HG02970 (cell line): ENCODE data around the gene SLC11A2.
"Not testable (repeated sequence)": the region's sequence is repeated elsewhere in the genome, so short reads cannot be mapped to it uniquely, and the experiment has no call there.

Source experiments
- ATAC-seq: cut with Tn5 transposase; IDR thresholded peaks from one replicate; pipeline ENCODE4 v1.9.1; 2021; ENCODE audit warnings: mild to moderate bottlenecking, moderate library complexity, moderate number of reproducible peaks; ENCODE audit not compliant: unreplicated experiment, low FRiP score

SLC11A2 gene

DNA sequence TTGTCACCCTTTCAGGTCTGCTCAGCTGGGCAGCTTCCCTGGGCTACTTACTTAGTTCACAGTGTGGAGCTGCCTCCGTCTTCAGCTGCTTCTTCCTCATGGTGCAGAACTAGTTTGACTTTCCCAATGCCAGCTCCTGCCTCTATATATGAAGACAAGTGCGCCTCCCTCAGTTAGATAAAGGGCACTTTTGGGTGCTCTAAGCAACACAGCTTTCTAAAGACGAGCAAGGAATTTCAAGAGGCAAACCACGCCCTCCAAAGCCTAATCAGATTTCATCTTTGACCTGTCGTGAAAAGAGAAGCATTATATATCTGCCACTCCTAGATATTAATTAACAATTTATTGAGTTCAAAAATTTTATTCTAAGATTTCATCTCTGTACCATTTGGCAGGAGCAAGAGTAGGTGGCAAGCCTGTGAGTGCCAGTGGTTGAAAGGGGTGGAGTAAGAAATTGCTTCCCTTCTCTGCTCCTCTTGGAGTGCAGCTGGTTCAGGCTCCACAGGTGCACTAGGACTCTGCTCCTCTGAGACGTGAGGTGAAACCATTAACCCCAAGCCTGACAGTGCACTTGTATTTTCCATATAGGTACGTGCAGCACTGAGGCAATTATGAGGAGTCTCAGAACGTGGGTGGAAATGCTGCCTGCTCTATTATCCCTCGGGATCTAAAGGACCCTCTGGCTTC is 2.1 kb upstream of the SLC11A2 start:
- ATAC-seq, result no peak

DNA sequence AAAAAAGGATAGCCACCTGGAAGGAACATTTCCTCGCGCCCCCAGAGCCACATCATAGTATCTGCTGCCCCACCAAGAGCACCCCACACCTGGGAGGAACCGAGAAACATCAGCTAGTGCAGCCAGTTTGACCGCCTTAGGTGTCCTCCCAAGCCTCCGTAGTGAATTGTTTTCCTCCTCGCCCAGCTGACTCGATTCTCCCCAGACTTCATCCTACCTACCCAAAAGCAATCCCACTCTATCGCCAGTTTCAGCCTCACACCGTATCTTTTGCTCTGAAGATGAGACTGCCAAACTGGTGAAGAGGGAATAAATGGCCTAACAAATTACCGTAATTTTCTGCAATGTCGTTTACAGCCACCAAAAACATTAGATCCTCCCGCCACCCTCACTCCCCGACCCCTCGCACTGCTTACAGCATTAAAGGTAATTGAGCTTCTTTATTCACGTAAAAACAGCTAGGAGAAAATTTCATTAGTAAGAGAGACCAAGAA is 1.2 kb upstream of the SLC11A2 start:
- ATAC-seq, result no peak

DNA sequence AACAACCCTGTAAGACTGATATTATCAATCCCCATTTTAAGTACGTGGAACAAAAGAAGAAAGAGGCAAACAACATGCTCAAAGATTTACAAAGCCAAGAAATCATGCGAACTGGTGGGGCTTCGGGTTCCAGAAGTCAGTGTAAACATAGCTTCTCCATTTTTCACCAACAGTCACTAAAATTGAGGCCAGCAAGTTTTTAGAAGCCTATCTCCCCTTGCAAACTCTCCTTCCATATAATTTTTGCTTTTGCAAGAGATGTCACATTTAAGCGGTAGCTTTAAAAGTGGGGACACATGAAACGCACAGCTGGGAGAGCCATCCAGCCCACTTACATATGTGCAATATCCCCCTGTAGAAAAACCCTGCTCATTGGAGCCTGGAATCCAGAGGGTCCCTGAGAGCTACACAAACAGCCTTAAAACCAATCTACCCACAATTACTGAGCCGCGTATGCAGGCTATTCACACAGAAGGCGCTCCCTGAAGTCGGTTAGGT is 797 bp downstream of the SLC11A2 start:
- ATAC-seq, result no peak

DNA sequence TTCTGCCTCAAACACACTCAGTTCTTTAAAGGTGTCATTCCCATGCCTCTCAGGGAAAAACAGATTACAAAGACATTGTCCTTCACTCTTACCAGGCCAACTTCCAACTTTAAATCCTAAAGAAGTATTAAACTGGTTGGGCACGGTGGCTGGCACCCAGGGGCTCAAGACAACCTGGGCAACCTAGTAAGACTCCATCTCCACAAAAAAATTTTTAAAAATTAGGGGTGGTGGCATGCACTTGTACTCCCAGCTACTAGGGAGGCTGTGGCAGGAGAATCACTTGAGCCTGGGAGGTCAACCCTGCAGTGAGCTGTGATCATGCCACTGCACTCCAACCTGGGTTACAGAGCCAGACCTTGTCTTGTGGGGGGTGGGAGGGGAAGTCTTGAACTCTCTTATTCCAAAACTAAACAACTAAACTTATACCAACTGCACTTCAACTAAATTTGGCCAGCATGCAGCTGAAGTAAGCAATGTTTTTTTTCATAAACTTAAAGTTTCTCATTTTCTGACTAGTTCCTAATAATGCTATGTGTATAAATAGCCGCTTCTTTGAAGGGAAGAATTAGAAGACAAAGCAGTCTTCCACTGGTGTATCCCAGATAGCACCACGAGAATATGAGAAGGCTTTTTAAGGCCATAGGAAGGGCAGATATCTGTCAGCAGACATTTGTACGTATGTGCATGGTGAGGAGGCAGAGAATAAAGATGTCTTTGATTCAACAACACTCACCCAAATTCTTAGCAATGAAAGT is 2.4 kb downstream of the SLC11A2 start:
- ATAC-seq, result no peak

DNA sequence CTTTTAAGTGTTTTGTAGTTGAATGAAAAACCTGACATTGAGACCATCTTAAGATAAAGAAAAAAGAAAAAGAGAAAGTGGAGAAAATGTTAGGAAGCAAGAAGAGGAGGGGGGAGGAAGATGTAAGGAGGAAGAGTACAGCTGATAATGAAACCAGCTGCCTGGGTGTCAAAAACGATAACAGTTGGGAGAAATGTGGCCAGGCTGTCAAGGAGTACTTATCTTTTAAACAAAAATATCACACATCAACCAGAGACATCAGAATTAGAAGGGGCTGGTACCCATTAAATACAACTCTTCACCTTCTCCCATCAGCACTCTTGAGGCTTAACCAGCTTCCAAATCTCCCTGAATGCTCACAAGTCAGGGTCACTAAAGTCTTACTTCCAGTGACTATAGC is 4.5 kb downstream of the SLC11A2 start:
- ATAC-seq, result no peak

DNA sequence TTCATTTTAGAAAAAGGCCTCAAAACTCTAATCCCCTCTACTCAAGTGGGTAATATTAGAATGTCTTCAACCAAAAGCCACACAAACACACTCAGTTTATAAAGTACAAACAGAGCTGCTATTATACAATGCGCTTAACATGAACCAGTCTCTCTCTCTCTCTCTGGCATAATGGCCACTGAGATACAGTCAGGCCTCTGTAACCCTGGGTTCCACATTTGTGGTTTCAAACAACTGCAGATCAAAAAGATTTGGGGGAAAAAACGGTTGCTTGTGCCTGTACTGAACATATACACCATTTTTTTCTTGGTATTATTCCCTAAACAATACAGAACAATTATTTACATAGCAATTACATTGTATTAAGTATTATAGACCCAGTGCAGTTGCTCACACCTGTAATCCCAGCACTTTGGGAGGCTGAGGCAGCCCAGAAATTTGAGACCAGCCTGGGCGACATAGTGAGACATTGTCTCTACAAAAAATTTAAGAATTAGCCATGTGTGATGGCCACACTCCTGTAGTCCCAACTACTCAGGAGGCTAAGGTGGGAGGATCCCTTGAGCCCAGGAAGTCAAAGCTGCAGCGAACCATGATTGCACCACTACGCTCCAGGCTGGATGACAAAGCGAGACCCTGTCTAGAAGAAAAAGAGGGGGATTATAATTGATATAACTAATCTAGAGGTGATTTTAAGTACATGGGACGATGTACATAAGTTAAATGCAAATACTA is 5.6 kb downstream of the SLC11A2 start:
- ATAC-seq, result no peak

DNA sequence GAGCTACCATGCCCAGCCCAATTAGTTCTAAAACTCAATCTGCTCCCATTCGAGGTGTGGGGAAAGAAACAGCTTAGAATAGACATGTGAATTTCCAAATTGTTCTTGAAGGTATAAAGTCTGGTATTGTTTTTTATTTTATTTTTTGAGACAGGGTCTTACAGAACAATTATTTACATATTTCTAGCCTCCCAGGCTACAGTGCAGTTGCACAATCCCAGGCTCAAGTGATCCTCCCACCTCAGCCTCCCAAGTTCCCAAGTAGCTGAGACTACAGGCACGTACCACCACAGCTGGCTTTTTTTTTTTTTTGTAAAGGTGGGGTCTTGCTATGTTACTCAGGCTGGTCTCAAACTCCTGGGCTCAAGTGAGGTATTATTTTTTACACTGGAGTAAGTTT is 6.3 kb downstream of the SLC11A2 start:
- no peak for ATAC-seq

DNA sequence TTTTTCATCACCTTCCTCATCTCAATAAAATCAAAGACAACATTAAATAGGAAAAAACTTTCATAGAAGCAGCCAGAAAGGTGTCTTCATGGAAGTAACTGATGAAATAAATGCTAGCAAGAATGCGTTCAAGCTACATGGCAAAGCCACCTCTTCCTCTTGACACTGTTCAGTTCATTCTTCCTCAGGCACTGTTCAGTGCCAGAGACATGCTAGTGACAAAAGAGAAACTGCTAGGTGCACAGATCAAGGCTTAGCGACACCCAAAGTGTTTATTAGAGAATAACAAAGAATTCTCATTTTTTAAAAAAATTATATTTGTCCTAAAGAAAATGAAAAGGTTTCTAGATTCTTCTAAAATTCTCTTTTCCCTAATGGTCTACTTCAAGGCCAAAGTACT is 7.2 kb downstream of the SLC11A2 start:
- no peak for ATAC-seq

DNA sequence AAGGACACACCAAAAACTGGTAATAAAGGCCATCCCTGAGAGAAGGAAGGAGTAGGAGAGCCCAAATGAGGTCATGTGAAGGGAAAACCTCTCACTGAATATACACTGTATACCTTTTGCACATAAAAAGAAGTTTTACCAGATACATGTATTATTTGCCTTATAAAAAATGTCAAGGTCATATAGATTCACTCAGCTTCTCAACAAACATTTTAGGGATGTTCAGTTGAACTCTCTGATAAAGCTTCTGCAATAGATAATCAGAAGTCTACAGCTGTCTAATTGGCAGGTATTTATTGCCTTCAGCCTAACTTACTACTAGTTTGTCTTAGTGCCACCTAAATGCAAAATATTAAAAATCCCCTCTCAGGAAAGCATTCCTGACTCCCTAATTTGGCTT is 8.7 kb downstream of the SLC11A2 start:
- no peak for ATAC-seq

DNA sequence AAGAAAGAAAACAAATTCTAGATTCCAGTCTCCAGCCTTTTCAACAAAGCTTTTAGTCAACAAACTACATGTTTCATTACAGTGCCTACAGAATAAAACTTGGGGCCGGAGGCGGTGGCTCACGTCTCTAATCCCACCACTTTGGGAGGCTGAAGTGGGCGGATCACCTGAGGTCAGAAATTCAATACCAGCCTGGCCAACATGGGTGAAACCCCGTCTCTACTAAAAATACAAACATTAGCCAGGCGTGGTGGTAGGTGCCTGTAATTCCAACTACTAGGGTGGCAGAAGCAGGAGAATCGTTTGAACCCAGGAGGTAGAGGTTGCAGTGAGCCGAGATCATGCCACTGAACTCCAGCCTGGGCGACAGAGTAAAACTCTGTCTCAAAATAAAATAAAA is 11.7 kb downstream of the SLC11A2 start:
- ATAC-seq, result not testable (repeated sequence)

DNA sequence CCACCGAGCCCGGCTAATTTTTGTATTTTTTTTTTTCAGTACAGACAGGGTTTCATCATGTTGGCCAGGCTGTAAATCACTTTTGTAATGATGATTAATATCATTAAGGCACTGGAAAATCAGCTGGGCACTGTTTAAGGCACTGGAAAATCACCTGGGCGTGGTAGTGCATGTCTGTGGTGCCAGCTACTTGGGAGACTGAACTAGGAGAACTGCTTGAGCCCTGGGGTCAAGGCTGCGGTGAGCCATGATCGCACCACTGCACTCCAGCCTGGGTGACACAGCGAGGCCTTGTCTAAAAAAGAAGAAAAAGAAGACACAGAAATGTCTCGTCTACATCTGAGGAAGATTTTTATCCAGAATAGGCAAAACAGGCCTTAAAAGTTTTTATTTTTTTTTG is 12.7 kb downstream of the SLC11A2 start:
- ATAC-seq, result no peak

DNA sequence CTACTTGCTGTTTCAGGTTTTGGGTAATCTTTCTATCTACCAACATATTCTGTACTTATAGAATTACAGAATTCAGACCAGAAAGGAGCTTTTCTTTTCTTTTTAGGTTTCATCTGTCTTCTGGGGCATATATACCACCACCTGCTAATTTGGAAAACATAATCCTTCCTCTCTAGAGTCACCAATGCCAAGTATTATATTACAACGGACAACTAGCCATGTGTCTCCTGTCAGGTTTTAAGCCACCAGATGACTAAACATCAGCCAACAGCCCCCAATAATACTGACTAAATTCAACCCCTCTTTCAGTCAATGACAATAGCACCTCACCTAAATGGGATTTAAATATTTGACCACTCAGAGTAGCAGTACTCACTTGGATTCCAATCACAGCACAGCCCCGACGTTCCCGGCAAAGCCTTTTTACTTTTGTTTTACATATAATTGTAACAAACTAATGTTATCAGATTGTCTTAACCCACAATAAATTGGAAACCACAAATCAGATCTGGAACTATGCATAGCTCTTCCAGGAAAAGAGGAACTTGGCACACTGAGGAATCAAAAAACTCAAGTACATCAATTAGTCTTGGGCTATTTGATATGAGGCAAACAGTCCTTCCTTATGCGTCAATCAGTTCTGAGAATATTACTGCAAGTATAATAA is 13.5 kb downstream of the SLC11A2 start:
- no peak for ATAC-seq

DNA sequence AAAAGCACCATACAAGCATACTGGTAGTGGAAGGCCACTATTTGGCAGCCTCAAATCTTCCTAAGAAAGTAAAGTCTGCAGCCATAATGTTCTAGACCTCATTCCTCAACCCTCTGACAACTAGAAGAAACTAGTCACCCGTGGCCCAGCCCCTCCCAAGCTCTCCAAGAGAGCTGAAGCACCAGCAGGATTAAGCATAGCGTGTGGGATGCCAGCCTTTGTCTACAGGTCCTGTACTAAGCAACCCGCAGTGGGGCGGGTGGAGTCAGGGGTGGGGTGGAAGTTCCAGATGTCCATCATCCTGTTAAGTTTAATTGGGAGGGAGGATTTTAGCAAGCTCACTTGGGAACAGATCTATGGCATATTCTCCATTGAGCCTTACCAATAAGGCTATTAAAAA is 14.2 kb downstream of the SLC11A2 start:
- ATAC-seq, result no peak

DNA sequence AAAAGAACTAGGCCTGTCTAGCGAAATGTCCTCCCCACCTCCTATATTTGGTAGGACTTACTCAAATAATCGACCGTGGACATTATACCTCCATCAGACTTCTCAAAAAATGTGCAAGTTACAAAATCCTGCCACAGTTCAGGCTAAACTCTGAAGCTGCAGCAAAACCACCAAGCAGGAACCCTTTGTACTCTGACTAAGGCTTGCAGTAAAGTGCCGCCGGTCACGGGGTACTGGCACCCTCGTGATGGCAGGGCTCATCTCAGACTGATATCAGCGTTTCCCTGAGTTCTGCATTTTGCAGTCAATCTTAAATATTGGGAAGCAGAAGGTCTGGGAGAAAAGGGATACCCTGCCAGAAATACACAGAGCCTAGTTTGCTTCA is 17.1 kb downstream of the SLC11A2 start:
- no peak for ATAC-seq

DNA sequence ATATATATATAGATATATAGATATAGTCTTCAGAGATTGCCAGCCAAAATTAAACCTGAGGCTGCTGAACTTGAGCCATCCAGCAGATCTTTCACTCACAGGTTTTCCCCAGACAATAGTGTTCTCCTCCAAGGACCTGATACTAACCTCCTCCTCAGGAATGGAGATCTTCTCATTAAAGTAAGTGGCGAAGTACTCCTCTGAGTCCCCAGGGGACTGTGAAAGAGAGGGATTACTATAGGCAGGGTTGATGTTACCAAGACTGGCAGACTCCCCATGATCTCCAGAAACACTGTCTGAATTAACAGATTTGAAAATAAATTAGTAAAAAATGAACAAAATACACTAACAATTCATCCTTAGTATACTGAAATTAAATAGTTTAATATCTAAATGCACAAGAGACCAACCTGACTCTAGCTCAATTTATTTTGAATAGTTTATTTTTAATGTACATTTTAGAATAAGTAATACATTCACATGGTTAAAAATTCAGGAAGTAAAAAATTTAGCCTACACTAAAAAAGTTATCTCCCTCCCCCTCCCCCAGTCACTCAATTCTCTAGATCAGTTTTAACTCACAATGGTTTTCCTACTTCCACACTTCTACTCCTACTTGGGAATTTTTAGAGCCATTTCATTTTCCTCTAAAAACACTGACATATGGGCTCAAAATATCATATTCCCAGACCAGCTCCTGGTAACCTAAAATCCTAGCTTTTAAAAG is 17.7 kb downstream of the SLC11A2 start:
- no peak for ATAC-seq

DNA sequence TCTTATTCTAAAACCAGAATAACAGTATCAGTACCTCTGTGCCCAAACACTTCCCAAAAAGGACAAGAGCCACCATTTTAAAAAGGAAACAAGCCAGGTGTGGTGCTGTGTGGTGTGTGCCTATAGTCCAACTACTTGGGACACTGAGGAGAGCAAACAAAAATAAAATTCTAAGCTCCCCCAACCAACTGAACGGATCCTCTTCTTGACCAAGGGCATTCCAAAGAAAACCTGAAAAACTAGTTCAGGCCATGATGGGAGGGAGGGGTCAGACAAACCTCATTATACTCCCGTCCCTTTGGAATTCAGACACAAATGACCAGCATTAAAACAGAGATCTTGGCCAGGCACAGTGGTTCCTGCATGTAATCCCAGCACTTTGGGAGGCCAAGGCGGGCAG is 20.5 kb downstream of the SLC11A2 start:
- ATAC-seq, result no peak

DNA sequence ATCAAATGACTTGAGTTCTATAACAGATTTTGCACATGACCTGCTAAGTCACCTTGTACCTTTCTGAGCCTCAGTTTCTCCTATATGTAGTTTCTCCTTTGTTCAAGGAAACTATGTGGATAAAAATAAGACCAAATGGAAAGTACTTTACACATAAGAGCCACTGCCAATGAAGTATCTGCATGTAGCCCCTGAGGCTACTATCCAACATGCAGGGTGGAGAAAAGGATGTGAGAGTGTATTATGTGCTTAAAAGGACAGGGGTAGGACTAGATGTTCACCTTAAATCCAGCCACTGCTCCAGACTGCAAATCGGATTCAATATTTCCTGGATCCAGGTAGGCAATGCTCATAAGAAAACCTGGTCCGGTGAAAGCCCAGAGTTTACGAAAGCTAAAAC is 21.2 kb downstream of the SLC11A2 start:
- no peak for ATAC-seq

DNA sequence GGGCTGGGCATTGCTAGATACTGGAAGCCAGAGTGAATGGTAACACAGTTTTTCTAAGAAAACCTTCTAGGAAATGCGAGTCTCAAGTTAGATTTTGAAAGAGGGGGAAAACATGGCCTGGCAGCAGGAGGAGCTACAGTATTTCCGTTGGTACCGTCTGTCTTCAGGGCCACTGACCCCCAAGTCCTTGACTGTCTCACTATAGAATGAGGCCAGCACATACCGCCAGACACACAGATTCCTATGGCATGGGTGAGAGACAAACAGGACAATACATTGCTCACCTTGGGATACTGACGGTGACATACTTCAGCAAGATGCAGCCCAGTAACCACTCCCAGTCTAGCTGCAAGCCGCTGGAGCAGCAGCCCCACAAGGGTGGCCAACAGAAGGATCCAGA is 21.7 kb downstream of the SLC11A2 start:
- ATAC-seq, result no peak

DNA sequence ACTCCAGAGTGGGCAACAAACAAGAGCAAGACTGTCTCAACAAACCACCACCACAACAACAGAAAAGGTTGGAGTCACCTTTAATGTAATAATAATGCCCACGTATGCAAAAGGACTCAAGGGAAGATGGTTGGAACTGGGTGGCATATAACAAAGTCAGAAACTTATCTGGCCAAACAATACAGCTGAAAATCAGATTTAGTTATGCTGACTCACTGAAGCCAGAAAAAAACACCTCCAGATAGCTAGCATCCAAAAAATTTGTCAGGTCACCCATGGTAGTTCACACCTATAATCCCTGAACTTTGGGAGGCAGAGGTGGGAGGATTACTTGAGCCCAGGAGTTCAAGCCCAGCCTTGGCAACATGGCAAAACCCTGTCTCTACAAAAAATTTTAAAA is 24.4 kb downstream of the SLC11A2 start:
- ATAC-seq, result no peak

DNA sequence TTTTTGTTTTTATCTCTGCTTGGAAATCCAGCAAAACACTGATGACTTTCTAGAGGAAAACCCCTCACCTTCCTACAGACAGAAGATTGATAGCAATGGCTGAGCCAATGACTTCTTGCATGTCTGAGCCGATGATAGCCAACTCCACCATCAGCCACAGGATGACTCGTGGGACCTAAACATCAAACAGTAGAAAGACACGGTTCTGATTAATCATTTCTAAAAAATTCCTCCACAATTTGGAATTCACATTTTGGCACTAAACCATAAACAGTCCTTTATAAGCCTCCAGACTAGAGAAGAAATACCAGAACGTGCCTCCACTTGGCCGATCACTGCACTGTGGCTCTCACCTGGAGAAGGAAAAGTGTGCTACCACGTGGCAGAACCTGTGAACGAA is 25.9 kb downstream of the SLC11A2 start:
- ATAC-seq, result no peak
